ENCODE measurements around the gene RSPH9. TPM values are rescaled to one million over a fixed set of nuclear protein-coding genes. Genes with fewer than 3 reads are reported as not detected.

The RSPH9 gene
- total and polyA plus RNA-seq, 2 donors (not counting 3 experiments of a cell fraction or from before 2014, with no cell fraction given): 0.18 to 0.27 TPM

GRCh38 chr6:43604174-43604573 is 40.7 kb upstream of the RSPH9 start:
- peak; percentile 68 for FAIRE-seq
- ChIA-PET POLR2A (no interaction called here), CTCF (interaction anchor here (1.7 kb wide), 1 partner anchor 475 kb away, joined by 6 read pairs; no protein-coding TSS in a partner anchor)
- no peak overlapping the region for H3K27ac ChIP-seq (ENCODE audit: insufficient read depth, low read depth, low read length)
- TF ChIP-seq EZH2 (IDR thresholded peaks at IDR 0.05; ENCODE audit: borderline replicate concordance, low read depth, low read length, severe bottlenecking) (no peak), FOS (IDR thresholded peaks at IDR 0.05; ENCODE audit: borderline replicate concordance, insufficient read depth, low read length) (peak; percentile 24)
- no peak overlapping the region for H3K4me3 ChIP-seq (replicated peaks in 1 of 3; ENCODE audit: insufficient read depth in 1 of 3, low read depth in 1 of 3, low read length in 3 of 3)
- no peaks in the 10 kb centered on the region for H3K9me3 ChIP-seq (replicated peaks; ENCODE audit: control insufficient read depth, insufficient read depth, low read length)
- H3K36me3 ChIP-seq (ENCODE audit: control insufficient read depth in 2 of 2, extremely low read depth in 1 of 2, insufficient read depth in 2 of 2, low read length in 2 of 2): peaks cover 2 to 9% of the 10 kb centered on the region in 2 experiments
- no TSS peak for BruUV-seq (replicated peaks)
- peaks cover 2% of the 10 kb centered on the region for H3K4me1 ChIP-seq (ENCODE audit: control insufficient read depth, extremely low read depth, insufficient read depth, low read length)
- intact Hi-C loops (cut with micrococcal nuclease): no loop called here
- no peak overlapping the region for H2AFZ ChIP-seq (ENCODE audit: low read depth, low read length)
- no peaks in the 10 kb centered on the region for H4K20me1 ChIP-seq (replicated peaks; ENCODE audit: control insufficient read depth, extremely low read depth, insufficient read depth, low read length)
- DNase-seq (ENCODE audit: low read depth, low spot score): peak; percentile 61
- H3K27me3 ChIP-seq (ENCODE audit: control insufficient read depth in 2 of 2, insufficient read depth in 2 of 2, low read length in 2 of 2): no peaks in the 10 kb centered on the region
- no peak overlapping the region for H3K4me2 ChIP-seq (ENCODE audit: insufficient read depth, low read length)
- dilution Hi-C loops (cut with MboI; ENCODE audit: extremely low pct_ligation_motif_present, low sequenced_read_pairs): no loop called here
- H3K79me2 ChIP-seq (ENCODE audit: control insufficient read depth, insufficient read depth, low read length): no peaks in the 10 kb centered on the region
- H3K9me1 ChIP-seq (replicated peaks; ENCODE audit: control insufficient read depth, extremely low read depth, insufficient read depth, low read length): no peaks in the 10 kb centered on the region
- H3K9ac ChIP-seq (replicated peaks; ENCODE audit: extremely low read depth, insufficient read depth, low read length): no peak overlapping the region

- H3K9ac ChIP-seq (replicated peaks; ENCODE audit: extremely low read depth, insufficient read depth, low read length): no peak overlapping the region
- intact Hi-C loops (cut with micrococcal nuclease): loop anchor here (5.0 kb wide), 1 partner anchor 166 kb away; the partner anchor contains the start of gene VEGFA
- H3K4me2 ChIP-seq (ENCODE audit: insufficient read depth, low read length): no peak overlapping the region
- H3K4me3 ChIP-seq (replicated peaks in 1 of 3; ENCODE audit: insufficient read depth in 1 of 3, low read depth in 1 of 3, low read length in 3 of 3): no peak overlapping the region
- no peak overlapping the region for H3K27ac ChIP-seq (ENCODE audit: insufficient read depth, low read depth, low read length)
- CTCF ChIA-PET: interaction anchor here (1.3 to 3.8 kb wide), 2 partner anchors 60 to 473 kb away, joined by 3 to 31 read pairs; no protein-coding TSS in a partner anchor
- peaks cover 6 to 15% of the 10 kb centered on the region in 2 experiments for H3K36me3 ChIP-seq (ENCODE audit: control insufficient read depth in 2 of 2, extremely low read depth in 1 of 2, insufficient read depth in 2 of 2, low read length in 2 of 2)
- no TSS peak for BruUV-seq (replicated peaks)
- H2AFZ ChIP-seq (ENCODE audit: low read depth, low read length): no peak overlapping the region
- no peak for DNase-seq (ENCODE audit: low read depth, low spot score)
- no peaks in the 10 kb centered on the region for H3K27me3 ChIP-seq (ENCODE audit: control insufficient read depth in 2 of 2, insufficient read depth in 2 of 2, low read length in 2 of 2)
- dilution Hi-C loops (cut with MboI; ENCODE audit: extremely low pct_ligation_motif_present, low sequenced_read_pairs): no loop called here
- H3K4me1 ChIP-seq (ENCODE audit: control insufficient read depth, extremely low read depth, insufficient read depth, low read length): peaks cover 2% of the 10 kb centered on the region
- POLR2A ChIA-PET: no interaction called here
- no peaks in the 10 kb centered on the region for H3K9me1 ChIP-seq (replicated peaks; ENCODE audit: control insufficient read depth, extremely low read depth, insufficient read depth, low read length)
- TF ChIP-seq GATA2 (IDR thresholded peaks at IDR 0.05; ENCODE audit: insufficient read depth, insufficient read length, low read depth, low read length): no peak
- TF ChIP-seq MYC (IDR thresholded peaks at IDR 0.05; ENCODE audit: low read depth, low read length): no peak
- TF ChIP-seq MAX (IDR thresholded peaks at IDR 0.05; ENCODE audit: insufficient read depth, insufficient read length): no peak
- TF ChIP-seq POLR2A (IDR thresholded peaks at IDR 0.05; ENCODE audit: low read depth, low read length): no peak
- TF ChIP-seq CTCF (IDR thresholded peaks at IDR 0.05; ENCODE audit: extremely low read depth in 1 of 2, insufficient read depth in 1 of 2, low read depth in 1 of 2, low read length in 2 of 2): no peak
- TF ChIP-seq EZH2 (IDR thresholded peaks at IDR 0.05; ENCODE audit: borderline replicate concordance, low read depth, low read length, severe bottlenecking): no peak
- TF ChIP-seq POLR2AphosphoS5 (IDR thresholded peaks at IDR 0.05; ENCODE audit: insufficient read depth, low read depth, low read length): no peak
- TF ChIP-seq FOS (IDR thresholded peaks at IDR 0.05; ENCODE audit: borderline replicate concordance, insufficient read depth, low read length): no peak
- no peak for TF ChIP-seq JUN (IDR thresholded peaks at IDR 0.05; ENCODE audit: borderline replicate concordance, insufficient read depth, insufficient read length, low read depth)
- H3K9me3 ChIP-seq (replicated peaks; ENCODE audit: control insufficient read depth, insufficient read depth, low read length): no peaks in the 10 kb centered on the region
- no peaks in the 10 kb centered on the region for H3K79me2 ChIP-seq (ENCODE audit: control insufficient read depth, insufficient read depth, low read length)
- no peak for FAIRE-seq
- H4K20me1 ChIP-seq (replicated peaks; ENCODE audit: control insufficient read depth, extremely low read depth, insufficient read depth, low read length): no peaks in the 10 kb centered on the region
Measured at GRCh38 chr6:43606019-43606418, 38.8 kb upstream of the RSPH9 start.

Data from endothelial cell of umbilical vein (primary cell).